Skin epidermis (tissue), 12 donors: Measurements from ENCODE around the gene HBZ.
"Not testable (repeated sequence)": the region's sequence is repeated elsewhere in the genome, so short reads cannot be mapped to it uniquely, and the experiment has no call there.

ENCODE experiments used
- H3K27ac ChIP-seq, 21 experiments: fragments of 200-600 bp; sonication (generic) in 11 of 21; one replicate each; pipeline ENCODE4 v1.5.0; 2020; ENCODE audit warnings: mild to moderate bottlenecking in 3 of 21, inconsistent platforms in 2 of 21, moderate library complexity in 2 of 21
- H3K4me3 ChIP-seq, 7 experiments: fragments of 200-600 bp; sonication (generic) in 2 of 7; one replicate each; pipeline ENCODE4 v1.5.0; 2020; ENCODE audit warnings: inconsistent platforms in 2 of 7, mild to moderate bottlenecking in 2 of 7, moderate library complexity in 1 of 7

The HBZ gene

DNA sequence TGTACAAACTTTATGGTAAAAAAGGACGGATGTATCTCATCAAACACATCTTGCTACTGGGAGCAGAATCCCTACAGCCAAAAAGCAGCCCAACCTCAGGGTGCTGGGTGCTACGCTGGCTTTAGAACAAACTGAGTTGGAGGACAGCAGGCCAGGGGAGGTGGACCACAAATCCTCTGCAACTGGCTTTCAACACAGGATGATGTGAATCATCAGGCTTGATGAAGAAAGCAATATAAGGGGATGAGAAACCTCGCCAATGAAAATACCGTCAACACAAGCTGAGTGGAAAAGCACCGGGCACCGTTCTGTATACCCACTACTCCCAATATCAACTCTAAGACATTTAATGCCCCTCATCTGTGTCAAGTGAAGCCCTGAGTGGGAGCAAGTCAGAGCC, 42.1 kb downstream of the HBZ start:
- Histone ChIP-seq H3K27ac (no peak overlapping the region), H3K4me3 (no peak overlapping the region)

DNA sequence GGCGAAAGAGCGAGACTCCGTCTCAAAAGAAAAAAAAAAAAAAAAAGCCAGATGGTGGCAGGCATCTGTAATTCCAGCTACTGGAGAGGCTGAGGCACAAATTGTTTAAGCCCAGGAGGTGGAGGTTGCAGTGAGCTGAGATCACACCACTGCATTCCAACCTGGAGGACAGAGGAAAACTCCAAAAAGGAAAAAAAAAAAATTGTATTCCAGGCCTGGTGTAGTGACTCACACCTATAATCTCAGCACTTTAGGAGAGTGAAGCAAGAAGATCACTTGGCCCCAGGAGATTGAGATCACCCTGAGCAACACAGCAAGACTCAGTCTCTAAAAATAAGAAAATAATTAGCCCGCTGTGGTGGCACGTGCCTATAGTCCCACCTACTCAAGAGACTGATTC, 47.9 kb downstream of the HBZ start:
- Histone ChIP-seq H3K4me3 (no peak overlapping the region), H3K27ac (no peak overlapping the region)

DNA sequence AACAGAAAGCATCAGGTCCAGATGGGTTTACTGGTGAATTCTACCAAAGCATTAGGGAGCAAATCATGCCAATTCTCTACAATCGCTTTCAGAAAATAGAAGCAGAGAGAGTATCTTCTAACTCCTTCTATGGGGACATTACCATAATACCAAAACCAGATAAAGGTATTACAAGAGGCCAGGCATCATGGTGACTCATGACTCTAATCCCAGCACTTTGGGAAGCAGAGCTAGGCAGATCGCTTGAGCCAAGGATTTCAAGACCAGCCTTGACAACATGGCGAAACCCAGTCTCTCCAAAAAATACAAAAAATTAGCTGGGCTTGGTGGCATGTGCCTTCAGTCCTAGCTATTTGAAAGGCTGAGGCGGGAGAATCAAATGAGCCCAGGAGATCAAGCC, 50.8 kb downstream of the HBZ start:
- no peak overlapping the region for H3K4me3 ChIP-seq

DNA sequence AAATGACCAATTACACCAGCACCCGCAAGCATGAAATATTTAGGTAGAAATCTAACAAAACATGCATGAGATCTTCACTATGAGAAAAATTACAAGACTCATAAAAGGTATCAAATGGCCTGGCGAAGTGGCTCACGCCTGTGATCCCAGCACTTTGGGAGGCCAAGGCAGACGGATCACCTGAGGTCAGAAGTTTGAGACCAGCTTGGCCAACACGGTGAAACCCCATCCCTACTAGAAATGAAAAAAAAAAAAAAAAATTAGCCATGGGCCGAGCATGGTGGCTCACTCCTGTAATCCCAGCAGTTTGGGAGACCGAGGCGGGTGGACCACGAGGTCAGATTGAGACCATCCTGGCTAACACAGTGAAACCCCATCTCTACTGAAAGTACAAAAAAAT, 51.6 kb downstream of the HBZ start:
- H3K4me3 ChIP-seq, H3K27ac ChIP-seq: not testable (repeated sequence)

More for the DNA sequence above, 50.8 kb downstream of the HBZ start:
- no peak overlapping the region for H3K27ac ChIP-seq
